Activated T-helper 1 cell treated with Interleukin-2 at 50 U/mL for 16 hours (primary cell): ENCODE measurements around the gene PLA2G2D.
"Not testable (repeated sequence)": the region's sequence is repeated elsewhere in the genome, so short reads cannot be mapped to it uniquely, and the experiment has no call there.

Source experiments
- DNase-seq: peaks from one replicate; pipeline ENCODE4 v3.0.0-alpha.2; 2020; ENCODE audit warnings: low read depth

Gene PLA2G2D

GRCh38 chr1:20142001-20142710, 22.8 kb upstream of the PLA2G2D start:
- no peak for DNase-seq

GRCh38 chr1:20141466-20141865, 22.1 kb upstream of the PLA2G2D start:
- DNase-seq, result no peak

GRCh38 chr1:20141001-20141400, 21.7 kb upstream of the PLA2G2D start:
- no peak for DNase-seq

- no peak for DNase-seq
These were observed 20.7 kb upstream of the PLA2G2D start for GRCh38 chr1:20139776-20140612.

GRCh38 chr1:20138961-20139550, 19.7 kb upstream of the PLA2G2D start, which contains the start of gene PLA2G2F:
Gene PLA2G2F, plus strand, starts transcription at chr1:20139323. Its CDS starts 105 bp downstream, at chr1:20139428.
- no peak for DNase-seq

- no peak for DNase-seq
These were observed 19.0 kb upstream of the PLA2G2D start for GRCh38 chr1:20138346-20138745.

- DNase-seq, result no peak
These were observed 18.3 kb upstream of the PLA2G2D start for GRCh38 chr1:20137604-20138003.

DNA sequence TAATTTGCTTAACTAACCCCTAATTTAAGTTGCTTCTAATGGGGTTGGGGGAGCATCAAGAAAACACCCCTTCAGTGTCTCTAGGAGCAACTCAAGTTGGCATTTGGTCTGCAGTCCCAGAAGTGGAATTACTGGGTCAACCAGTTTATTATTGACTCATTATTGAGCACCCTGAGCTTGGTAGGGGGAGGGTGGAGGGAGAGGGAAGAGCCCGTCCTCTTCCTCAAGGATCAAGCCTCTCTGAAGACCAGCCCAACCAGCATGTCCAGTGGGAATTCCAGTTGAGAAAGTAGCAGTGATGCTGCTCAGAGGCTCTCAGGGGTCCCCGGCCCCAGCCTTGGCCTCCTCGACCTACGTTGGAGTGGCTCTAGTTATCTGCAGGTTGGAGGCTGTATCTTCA, 17.7 kb upstream of the PLA2G2D start:
- no peak for DNase-seq

DNA sequence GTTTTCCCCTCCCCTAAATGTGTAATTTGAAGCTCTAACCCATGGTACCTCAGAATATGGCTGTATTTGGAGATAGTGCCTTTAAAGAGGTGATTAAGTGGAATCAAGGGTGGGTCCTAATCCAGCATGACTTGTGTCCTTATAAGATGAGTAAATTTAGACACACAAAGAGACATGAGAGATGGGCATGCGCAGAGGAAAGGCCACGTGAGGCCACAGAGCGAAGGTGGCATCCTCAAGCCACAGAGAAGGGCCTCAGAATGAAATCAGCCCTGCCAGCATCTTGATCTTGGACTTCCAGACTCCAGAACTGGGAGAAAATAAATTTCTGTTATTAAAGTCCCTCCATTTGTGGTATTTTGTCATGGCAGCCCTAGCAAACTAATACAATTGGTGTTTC, 16.9 kb upstream of the PLA2G2D start:
- no peak for DNase-seq

DNA sequence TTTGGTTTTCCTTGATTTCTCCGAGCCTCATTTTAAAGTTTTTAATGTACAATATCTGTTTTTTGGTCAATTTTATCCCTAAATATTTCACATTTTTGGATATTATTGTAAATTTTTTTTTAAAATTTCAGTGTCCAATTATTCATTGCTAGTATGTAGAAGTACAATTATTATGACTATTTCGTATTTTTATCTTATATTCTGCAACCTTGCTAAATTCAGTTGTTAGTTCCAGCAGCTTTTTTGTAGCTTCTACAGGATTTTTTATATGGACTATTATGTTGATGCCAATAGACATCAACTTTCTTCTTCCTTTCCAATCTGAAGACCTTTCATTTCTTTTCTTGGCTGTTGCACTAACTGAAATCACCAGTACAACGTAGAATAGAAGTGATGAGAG, 15.7 kb upstream of the PLA2G2D start:
- no peak for DNase-seq

DNA sequence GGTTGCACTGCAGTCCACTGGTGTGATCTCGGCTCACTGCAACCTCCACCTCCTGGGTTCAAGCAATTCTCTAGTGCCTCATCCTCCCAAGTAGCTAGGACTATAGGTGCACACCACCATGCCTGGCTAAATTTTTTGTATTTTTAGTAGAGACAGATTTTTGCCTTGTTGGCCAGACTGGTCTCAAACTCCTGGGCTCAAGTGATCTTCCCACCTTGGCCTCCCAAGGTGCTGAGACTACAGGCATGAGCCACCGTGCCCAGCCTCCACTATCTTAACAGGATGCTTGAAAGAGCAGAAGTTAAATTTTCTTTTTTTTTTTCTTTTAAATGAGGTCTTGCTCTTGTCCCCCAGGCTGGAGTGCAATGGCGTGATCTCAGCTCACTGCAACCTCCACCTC, 11.2 kb upstream of the PLA2G2D start:
- DNase-seq, result not testable (repeated sequence)

GRCh38 chr1:20126806-20127440, 7.6 kb upstream of the PLA2G2D start:
- no peak for DNase-seq

DNA sequence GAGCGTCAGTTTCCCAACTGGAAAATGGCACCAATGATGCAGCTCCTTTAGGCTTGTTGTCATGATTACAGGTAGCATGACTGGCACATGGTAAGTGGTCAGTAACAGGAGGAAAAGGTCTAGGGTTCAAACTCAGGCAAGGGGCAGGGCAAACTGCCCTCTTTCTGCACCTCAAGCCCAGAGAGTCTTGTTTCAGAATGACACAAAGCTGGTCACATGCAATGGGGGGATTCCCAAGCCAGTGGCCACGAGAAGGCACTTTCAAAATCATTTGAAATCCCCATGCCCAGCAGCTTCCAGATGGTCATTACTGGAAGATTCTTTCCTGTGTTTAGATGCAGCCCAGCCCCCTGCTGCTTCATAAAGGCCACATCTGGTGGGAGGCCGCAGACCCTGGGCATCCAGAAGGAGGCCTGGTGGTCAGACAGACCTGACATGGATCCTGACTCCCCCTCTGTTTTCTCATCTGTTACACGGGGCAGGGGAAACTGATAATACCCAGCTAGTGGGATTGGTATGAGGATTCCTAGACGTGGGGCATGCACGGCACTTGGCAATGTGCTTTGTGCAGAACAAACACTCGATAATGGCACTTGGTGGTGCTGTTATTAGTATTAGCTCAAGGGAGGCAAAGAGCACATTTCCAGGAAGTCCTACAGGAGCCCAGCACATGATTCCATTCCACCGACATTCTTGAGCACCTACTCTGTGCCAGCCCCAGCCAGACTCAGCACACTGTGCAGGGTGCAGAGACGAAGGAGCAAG, 6.9 kb upstream of the PLA2G2D start:
- no peak for DNase-seq

DNA sequence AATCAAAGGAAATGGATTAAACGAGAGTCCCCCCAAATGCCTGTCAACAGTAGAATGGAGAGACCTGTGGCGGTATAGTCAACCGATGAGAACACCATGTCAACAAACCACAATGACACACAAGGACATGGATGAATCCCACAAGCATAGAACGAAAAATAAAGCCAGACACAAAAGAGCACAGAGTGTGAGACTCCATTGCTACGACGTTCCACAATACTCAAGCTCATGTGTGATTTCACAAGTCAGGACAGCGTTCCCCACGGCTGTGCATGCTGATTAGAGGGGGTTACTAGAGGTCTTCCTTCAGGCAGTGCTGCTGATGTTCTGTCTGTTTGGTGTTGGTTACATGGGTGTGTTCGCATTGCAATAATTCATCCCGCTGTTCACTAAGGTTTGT, 5.8 kb upstream of the PLA2G2D start:
- DNase-seq, result no peak

DNA sequence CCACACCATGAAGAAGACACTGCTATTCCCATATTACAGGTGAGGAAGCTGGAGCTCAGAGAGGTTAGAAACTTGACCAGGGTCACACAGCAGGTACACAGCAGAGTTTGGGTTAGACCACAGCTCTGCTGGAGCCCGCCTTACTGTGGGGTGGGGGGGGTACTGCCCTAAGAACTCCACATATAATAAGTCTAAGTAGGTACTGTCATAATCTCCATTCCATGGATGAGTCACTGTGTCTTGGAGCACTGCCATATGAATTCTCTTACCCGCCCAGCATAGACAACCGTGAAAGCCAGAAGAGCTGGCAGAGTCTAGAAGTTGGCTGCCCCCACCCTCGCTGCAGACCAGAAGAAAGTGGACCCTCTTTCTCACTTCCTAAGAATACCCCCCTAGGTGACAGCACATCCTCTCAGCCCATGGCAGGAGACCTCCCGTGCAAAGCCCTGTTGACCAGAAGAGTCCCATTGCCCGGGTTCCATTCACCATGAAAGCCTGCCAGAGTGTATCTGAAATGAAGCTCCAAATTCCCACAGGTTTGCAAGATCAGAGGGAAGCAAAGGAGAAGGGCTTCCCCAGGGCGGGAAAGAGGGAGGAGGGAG, 5.2 kb upstream of the PLA2G2D start:
- no peak for DNase-seq

- no peak for DNase-seq
These were observed 4.6 kb upstream of the PLA2G2D start for GRCh38 chr1:20123722-20124455.

DNA sequence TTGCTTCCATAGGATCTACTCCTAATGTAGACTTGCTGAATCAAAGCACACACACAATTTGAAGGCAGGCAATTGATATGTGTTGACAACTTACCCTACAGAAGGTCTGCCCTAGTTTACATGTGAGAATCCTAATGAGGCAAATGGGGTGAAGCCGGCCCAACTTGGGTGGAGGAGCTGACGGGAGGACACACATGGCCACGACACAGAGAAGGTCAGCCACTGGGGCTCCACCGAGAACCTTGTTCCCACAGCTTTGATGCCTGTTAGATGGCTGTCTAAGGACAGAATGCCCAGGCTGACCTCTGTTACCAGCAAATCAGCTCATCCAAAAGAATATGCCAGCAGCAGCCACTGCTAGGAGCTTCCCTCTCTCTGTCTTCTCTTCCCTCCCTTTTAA, 1.5 kb upstream of the PLA2G2D start:
- no peak for DNase-seq

DNA sequence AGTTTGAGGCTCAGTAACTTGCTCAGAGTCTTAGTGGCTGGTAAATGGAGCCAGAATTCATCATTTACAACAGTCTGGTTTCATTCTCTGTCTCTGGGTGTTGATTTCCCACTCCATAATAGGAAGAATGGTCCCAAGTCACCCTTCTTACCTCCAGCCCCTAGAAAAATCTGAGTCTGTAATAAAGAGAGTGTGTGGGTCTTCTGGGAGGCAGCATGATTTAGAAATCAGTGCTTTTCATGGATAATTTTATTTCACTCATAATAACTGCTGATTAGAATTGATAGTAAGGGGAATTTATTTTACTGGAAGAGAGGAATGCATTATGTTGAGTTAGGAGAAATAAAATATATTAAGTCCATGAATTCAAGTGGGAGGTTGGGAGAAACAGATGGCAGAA, 2.1 kb downstream of the PLA2G2D start:
- DNase-seq, result no peak

GRCh38 chr1:20115916-20116315, 3.4 kb downstream of the PLA2G2D start:
- DNase-seq, result no peak

GRCh38 chr1:20115479-20115878, 3.9 kb downstream of the PLA2G2D start:
- DNase-seq, result no peak
